HG03342 (cell line): ENCODE data around the gene GART.
"Not testable (repeated sequence)": the region's sequence is repeated elsewhere in the genome, so short reads cannot be mapped to it uniquely, and the experiment has no call there.

Experiments used
- ATAC-seq: cut with Tn5 transposase; IDR thresholded peaks from one replicate; pipeline ENCODE4 v1.9.1; 2021; ENCODE audit warnings: mild to moderate bottlenecking, moderate library complexity; ENCODE audit not compliant: unreplicated experiment

Gene GART

DNA sequence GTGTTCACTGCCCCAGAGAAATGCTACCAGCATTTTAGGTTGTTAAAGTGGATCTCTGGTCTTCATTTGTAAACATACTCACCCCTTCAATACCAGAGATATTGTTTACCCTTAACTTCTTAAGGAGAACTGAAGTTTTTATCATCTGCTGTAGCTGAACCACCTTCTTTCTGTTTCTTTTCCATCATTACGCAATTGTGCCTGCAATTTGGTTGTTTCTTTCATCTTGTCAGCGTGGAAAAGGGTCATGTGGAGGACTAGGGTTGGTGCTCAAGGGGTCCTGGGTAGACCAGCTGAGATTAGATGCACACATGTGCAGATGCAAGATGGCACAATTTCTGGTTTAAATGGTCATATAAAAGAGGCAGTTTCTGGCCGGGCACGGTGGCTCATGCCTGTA is 23.0 kb downstream of the GART start:
- ATAC-seq: no peak

DNA sequence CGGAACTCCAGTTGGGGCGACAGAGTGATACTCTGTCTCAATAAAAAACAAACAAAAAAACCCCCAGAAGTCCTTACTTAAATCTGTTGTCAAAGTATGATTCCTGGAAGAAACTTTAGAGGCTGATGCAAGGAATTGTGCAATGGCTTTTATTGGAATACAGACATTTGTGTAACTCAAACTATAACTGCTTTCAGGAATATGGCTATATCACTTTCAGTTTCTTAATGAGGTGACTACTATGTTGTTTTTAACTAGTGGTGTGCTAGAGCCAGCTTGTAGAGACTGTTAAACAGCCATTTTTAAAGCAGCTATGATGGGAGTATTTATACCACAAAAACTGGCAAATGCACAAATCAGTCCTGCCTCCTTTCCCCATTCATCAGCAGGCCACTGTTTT is 27.7 kb downstream of the GART start:
- no peak for ATAC-seq

DNA sequence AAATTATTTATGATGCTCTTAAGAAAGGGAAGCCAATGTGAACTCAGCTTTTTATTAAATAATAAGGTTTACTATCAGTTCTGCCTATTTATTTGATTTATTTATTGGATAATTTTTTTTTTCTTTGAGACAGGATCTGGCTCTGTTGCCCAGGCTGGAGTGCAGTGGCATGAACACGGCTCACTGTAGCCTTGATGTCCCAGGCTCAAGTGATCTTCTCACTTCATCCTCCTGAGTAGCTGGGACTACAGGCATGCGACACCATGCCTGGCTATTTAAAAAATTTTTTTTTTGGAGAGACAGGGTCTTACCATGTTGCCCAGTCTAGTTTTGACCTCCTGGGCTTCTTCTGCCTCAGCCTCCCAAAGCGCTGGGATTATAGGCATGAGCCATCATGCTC is 29.4 kb downstream of the GART start:
- no peak for ATAC-seq

DNA sequence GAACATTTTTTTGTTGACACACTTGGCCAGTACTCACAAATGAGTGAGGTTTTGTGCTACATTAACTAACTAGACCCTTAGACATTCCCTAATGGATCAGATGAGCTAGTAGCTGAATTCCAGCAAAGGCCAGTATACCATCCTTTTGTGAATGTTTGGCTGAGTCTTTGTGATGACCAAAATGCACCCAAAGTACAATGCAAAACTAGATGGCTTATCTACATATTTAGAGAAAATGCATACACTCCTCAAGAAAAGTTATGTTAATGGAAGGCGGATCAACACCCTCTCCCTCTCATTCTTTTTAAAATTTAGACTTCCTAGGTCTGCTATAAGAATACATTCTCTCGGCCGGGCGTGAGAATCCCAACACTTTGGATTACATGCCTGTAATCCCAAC is 30.3 kb downstream of the GART start:
- no peak for ATAC-seq

DNA sequence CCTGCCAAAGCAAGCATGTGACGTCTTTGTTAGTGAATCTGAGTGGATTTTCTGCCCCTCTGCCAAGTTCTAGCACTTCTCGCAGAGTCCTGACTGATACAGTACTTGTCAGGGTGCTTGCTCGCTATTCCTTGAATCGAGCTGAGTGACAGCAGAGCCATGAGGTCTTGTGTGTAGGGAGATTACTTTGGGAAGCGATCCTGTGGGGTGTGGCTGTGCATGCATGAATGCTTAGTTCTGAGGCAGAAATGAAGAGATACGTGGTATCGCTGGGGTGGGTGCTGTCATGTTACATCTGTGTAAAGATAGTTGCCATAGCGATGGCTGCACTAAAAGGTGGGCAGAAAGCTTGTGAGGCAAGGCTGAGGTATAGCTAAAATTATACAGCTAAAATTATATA is 31.1 kb downstream of the GART start:
- ATAC-seq: no peak

DNA sequence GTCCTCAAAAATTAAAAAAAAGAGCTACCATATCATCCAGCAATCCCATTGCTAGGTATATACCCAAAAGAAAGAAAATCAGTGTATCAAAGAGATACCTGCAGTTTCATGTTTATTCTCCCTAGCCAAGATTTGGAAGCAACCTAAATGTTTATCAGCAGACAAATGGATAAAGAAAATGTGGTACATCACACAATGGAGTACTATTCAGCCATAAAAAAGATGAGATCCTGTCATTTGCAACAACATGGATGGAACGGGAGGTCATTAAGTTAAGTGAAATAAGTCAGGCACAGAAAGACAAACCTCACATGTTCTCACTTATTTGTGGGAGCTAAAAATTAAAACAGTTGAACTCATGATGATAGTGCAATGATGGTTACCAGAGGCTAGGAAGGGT is 34.9 kb downstream of the GART start:
- not testable (repeated sequence) for ATAC-seq

DNA sequence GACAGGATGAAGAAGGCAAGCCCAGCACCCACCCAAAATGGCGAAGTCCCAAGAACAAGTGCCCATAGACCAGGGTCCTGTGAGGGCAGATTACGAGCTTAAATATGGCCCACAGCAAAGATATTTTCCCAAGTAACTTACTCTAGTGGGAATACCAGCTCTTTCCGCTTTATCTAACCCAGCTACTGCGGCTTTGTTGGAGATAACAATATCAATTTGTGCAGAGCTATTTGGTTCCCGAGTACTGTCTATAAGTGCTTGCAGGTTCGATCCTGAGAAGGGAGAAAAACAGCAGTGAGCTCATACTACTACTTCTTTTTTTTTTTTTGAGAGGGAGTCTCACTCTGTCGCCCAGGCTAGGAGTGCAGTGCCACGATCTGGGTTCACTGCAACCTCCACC is 36.1 kb downstream of the GART start:
- ATAC-seq: no peak

DNA sequence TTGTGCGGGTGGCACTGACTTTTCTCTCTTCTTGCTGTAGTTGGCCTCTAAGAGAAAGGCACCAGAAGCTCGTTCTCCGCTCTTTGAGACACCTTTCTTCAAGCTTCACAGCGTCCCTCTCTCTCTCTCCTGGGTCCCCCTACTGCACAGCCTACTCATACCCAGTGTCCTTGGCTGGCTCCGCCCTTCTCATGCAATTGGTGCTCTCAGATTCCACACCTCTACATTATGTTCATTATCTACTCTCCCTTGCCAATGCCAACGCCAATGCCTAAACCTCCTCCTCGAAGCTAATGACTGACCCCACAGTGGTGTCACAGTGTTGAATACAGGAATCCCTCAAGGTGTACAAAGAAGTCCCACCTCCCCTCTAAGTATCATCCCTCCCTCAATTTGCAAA is 45.6 kb downstream of the GART start:
- no peak for ATAC-seq

DNA sequence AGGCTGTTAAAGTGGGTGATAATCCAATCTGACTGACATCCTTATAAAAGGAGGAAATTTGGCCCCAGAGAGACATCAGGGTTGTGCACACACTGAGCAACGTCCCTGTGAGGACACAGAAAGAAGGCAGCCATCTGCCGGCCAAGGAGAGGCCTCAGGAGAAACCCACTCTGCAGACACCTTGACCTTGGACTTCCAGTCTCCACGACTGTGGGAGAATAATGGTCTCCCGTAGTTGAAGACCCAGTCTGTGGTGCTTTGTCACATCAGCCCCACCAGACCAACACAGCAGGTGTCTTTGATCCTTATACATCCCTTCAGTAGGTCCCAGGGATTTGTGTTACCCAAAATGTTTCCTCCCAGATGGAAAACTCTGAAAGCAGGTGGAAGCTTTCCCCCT is 46.2 kb downstream of the GART start:
- ATAC-seq: no peak

DNA sequence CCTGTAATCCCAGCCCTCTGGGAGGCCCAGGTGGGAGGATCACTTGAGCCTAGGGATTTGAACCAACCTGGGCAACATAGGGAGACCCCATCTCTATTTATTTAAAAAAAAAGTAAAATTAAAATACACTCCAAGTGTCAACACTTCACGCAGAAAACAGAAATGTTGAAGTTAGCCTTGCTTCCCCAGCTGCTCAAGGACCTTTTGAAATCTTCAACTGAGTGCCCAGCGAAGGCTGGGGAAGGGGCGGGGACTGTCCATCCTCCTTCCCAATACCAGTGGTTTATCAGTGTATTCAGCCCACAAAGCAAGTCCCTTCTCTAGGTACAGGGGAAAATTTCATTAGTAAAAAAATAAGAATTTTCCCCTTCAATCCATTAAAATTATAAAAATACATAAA is 48.2 kb downstream of the GART start:
- no peak for ATAC-seq

DNA sequence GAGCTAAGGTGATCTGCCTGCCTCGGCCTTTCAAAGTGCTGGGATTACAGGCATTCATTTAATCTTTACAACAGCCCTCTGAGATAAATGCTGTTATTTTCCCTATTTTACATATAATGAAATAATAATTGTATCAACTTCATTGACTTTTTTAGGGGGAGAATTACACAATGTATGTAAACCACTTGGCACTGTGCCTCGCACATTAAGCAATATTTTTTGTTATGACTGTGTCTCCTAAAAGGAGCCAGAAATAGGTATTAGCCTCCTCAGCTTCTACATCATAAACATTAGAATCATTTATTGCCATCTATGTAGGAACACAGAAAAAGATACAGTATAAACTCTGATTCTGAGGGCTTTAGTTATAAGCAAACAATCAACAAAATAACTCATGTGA is 49.3 kb downstream of the GART start:
- no peak for ATAC-seq

DNA sequence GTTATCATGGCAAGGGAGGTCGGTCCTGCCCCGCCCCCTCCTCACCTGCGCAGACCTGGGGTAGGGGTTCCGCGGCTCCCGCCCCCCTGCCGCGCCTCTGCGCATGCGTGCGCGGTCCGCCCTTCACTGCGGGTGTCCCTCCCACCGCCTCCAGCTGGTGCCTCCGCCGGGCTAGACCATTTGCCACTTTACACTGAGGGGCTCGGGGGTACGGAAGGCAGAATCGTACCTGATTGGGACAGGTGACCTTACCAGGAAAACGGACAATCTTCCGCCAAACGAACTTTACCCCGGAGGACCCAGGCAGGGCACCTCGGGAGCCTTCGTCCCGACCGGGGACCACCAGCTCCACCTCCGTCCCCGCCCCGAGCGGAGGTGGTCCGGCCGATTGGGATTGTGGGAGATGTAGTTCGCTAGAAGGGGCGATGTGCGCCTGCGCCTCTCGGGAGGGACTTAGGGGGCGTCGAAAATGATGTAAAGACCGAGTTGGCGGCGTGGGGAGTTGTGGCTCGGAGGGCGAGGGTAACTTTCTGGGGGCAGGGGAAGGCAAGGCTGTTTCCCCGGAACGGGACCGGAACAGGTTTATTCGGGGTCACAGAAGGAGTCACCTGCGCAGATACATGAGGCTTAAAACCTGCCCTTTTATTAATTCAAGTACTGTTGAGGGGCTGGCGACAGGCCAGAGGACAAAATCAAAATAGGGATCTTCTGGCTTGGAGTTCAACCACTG is 50.4 kb downstream of the GART start, which contains the start of gene DNAJC28:
Gene DNAJC28, minus strand, starts transcription at position 344 of the 730 bp plus-strand sequence. CDS start 2,323 bp downstream, outside the sequence.
- peak; percentile 96 for ATAC-seq

DNA sequence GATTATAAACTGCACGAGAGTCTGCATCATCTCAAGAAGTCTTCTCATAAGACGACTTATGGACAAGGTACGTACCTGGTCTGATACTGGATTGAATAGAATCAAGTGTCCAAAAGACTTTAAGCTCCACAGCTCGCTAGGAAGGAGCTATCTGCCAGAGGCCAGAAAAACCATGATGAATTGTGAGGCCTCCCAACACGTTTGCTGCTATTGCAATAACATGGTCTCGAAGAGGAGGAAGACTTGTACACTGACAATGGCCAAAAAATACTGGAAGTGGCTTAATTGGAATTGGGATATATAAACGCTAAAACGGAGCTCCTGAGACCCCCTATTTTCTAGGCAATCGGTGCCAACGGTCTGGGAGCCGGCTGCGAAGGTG is 50.9 kb downstream of the GART start:
- ATAC-seq: no peak

DNA sequence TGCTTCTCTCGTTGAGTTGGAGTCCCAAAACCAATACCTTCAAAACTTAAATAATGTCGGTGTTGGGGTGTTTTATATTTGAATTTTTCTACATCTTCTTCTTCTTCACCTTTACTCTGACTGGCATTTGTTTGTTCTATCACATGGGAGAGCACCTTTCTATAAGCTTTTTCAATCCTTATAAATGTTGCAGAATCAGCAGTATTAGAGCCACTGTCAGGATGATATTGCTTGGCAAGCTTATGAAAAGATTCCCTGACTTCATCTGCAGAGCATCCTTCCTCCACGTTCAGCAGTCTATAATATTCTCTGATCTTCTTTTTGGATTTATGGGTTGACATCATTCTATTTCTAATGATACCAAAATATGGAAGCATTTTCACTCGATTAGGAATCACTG is 53.0 kb downstream of the GART start:
- no peak for ATAC-seq

DNA sequence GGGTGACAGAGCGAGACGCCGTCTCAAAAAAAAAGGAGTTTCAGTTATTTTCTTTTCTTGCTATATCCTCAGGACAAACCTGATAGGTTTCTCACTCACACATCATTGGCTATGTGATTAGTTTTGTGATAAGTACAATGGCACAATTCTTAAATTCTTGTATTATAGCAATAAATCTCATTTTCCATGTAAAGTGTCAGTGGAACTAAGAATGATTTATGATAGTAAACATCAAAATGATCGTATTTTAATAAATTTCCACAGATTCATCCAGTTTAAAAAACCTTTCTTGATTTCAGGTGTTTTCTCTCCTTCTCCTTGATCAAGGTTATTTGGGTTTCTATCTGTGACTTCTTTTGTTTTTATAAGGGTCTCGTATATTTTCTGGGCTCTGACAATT is 53.9 kb downstream of the GART start:
- ATAC-seq: no peak

DNA sequence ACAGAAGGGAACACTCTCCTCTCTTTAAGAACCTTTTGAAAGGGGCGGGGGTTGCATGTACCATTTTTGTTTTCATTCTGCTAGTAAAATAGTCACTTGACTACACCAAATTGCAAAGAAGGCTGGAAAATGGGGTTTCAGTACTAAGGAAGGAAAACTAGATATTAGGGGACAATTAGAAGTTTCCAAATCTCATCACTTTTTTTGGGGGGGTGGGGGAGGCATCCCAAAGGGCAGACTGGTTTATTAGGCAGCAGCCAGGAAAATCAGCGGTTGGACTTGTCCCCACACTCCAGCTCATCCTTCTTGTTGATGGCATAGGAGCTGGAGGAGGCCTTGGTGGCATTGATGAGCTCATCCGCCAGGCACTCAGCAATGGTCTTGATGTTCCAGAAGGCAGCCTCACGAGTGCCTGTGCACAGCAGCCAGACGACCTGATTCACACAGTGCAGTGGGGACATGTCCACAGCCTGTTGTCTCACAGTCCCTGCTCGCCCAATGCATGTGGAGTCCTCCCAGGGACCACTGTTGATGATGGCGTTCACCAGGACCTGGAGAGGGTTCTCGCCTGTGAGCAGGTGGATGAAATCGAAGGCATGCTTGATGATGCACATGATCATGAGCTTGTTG is 60.5 kb downstream of the GART start:
- no peak for ATAC-seq

DNA sequence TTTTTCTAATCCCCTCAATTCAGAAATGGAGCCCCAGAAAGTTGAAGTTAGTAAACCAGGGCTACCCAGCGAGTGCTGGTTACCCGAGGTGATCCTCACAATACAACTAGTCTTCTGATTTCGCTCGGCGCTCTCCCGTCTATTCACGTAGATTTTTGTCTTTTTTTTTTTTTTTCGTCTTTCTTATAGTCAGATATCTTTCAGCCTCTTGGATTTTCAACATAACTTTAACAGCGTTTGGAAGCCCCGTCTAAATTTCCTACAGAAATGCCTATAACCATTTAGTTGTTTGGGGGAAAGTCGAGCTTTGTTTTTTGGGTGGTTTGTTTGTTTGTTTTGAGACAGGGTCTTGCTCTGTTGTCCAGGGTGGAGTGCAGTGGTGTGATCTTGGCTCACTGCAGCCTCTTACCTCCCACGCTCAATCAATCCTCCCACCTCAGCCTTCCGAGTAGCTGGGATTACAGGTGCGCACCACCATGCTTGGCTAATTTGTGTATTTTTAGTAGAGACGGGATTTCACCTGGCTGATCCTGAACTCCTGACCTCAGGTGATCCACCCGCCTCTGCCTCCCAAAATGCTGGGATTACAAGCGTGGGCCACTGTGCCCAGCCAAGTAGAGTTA is 61.3 kb downstream of the GART start:
- ATAC-seq: no peak

DNA sequence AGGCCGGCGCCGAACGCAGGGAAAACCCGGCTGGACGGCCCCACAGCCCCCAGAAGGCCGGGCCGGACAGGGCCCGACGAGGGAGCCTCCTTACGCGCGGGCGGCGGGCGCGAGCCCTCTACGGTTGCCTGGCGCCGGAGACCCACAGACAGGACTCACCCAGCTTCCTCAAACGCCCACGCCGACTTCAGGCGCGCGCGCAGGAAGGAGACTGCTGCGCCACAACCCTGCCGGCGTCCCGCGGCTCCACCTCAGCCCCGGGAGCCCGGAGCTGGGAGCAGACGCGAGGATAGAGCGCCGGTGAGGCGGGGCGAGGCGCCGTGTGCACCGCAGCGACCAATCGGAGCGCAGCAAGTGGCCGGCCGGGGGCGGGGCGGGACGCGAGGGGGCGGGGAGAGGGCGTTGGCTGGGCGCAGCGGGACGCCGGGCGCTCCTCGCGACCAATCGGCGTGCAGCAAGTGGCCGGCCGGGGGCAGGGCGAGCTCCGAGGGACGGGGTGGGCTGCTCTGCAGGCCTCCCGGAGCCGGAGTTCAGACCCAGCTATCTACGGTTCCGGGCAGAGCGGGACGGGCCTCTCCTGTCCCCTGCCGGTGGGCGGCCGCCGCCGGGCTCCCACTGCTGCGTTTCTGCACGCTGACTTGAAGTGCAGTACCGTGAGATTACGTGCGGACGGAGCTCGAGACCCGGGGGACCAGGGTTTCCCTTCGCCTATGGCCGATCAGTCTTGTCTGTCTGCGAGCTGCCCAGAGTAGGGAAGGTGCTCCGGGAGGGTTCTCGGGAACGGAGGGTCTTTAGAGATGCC is 62.0 kb downstream of the GART start, which contains the start of gene TMEM50B:
Gene TMEM50B, minus strand, starts transcription at position 296 of the 802 bp plus-strand sequence. CDS start 11,089 bp downstream, outside the sequence.
- peak; percentile 84 for ATAC-seq

DNA sequence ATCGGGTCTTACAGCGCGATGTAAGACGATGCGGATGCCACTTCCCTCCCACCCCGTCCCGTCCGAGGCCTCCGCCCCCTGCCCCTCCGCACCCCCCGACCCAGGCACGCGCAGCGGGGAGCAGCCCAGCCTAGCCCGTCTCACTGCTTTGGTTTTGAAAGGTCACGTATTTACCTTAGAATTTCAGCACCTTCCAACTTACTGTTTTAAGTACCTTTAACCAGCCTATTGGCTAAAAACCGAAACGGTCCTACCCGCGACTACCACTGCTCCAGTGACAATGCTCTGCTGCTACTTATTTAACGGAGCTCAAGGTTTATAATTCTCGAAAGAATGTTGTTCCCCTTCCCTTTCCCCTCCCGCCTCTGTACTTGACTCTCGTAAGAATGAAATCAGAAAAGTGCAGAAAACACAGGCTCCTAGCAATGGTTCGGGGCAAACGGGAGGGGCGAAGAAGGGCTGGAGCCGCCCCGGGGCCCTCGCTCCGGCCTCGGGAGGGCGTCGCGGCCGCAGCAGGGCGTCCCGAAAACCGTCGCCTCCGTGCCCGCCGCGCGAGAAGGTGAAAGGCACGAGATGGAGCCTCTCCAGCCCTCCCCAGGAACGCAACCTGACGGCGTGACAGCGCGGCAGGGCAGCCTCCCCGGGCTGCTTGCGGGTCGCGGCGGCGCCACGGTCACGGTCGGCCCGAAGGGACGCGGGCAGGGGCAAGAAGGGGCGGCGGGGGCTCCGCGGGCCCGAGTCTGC is 62.8 kb downstream of the GART start:
- peak; percentile 25 for ATAC-seq

DNA sequence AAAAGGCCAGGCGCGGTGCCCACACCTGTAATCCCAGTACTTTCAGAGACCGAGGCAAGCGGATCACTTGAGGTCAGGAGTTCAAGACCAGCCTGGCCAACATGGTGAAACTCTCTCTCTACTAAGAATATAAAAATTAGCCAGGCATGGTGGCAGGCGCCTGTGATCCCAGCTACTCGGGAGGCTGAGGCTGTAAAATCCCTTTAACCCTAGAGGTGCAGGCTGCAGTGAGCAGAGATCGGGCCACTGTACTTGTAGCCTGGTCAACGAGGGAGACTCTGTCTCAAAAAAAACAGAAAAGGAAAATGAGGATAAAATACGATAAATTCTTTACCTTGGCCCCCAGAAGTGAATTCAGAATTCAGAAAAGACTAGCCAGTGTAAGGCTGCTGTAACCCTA is 63.7 kb downstream of the GART start:
- ATAC-seq: no peak

DNA sequence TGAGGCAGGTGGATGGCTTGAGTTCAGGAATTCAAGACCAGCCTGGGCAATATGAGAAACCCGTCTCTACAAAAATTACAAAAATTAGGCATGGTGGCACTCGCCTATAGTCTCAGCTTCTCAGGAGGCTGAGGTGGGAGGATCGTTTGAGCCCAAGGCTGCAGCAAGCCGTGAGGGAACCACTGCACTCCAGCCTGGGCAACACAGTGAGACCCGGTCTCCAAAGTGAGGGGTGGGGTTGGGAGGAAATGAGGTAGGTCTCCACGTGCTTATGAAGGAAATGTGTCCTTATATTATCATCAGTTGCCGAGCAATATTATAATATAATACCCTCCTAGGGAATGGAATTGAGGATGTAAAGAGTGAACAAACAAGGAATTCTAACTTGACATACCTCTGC is 64.9 kb downstream of the GART start:
- ATAC-seq: no peak
